H1 (cell line): ENCODE measurements around the gene GAS2. TPM values are rescaled to one million over a fixed set of nuclear protein-coding genes. Genes with fewer than 3 reads are reported as not detected.

Experiments used
- ASH2L ChIP-seq: fragments of 200-600, 300-600 bp; sonication (generic); IDR thresholded peaks from one replicate; pipeline ENCODE4 v1.7.1; 2017; ENCODE audit warnings: low read length
- BACH1 ChIP-seq: IDR thresholded peaks from 2 replicates; pipeline ENCODE4 v1.6.1; 2012; ENCODE audit warnings: low read length, improper control_type of control experiment
- CTBP2 ChIP-seq: IDR thresholded peaks from 2 replicates; pipeline ENCODE4 v1.7.0; 2011; ENCODE audit warnings: borderline replicate concordance, mild to moderate bottlenecking, moderate library complexity, mixed read lengths, low read length; ENCODE audit not compliant: insufficient read depth, insufficient read length
- CTCF ChIP-seq, 3 experiments: IDR thresholded peaks; 1 replicate in 2 of 3; 2 replicates in 1 of 3; pipeline versions ENCODE4 v1.5.1 to v1.6.1; 2011; ENCODE audit warnings: low read length in 3 of 3, mild to moderate bottlenecking in 3 of 3, inconsistent platforms in 2 of 3, low read depth in 1 of 3, moderate library complexity in 1 of 3; ENCODE audit not compliant: insufficient read depth in 1 of 3; ENCODE audit errors: control extremely low read depth in 1 of 3
- EGR1 ChIP-seq: IDR thresholded peaks from 2 replicates; pipeline ENCODE4 v1.6.1; 2011; ENCODE audit warnings: low read depth, low read length, borderline replicate concordance
- EZH2 ChIP-seq: fragments of 200-600 bp; sonication (generic); IDR thresholded peaks from 2 replicates; pipeline ENCODE4 v1.7.1; 2012; ENCODE audit warnings: low read depth, mild to moderate bottlenecking, moderate library complexity, low read length, inconsistent platforms; ENCODE audit not compliant: severe bottlenecking
- KDM4A ChIP-seq: IDR thresholded peaks from one replicate; pipeline ENCODE4 v1.7.1; 2012; ENCODE audit warnings: low read depth, mild to moderate bottlenecking, moderate library complexity, low read length, inconsistent platforms; ENCODE audit not compliant: severe bottlenecking
- KDM5A ChIP-seq: fragments of 200-600 bp; IDR thresholded peaks from 2 replicates; pipeline ENCODE4 v1.7.1; 2012; ENCODE audit warnings: mild to moderate bottlenecking, low read length, inconsistent platforms, mixed read lengths
- NANOG ChIP-seq: IDR thresholded peaks from 2 replicates; pipeline ENCODE4 v1.6.1; 2011; ENCODE audit warnings: low read length, low read depth, mild to moderate bottlenecking, inconsistent platforms; ENCODE audit not compliant: insufficient read depth, poor library complexity, severe bottlenecking
- RAD21 ChIP-seq, 2 experiments: IDR thresholded peaks in 1 of 2; conservative IDR thresholded peaks in 1 of 2; 2 replicates each; pipeline ENCODE4 v1.6.1; 2011; ENCODE audit warnings: low read depth in 2 of 2, low read length in 2 of 2, improper control_type of control experiment in 1 of 2, inconsistent platforms in 1 of 2, mild to moderate bottlenecking in 1 of 2, moderate library complexity in 1 of 2
- RBBP5 ChIP-seq: IDR thresholded peaks from 2 replicates; pipeline ENCODE4 v1.7.1; 2012; ENCODE audit warnings: low read depth, mild to moderate bottlenecking, inconsistent platforms, low read length, moderate library complexity, borderline replicate concordance
- SAP30 ChIP-seq: fragments of 300-600 bp; sonication (generic); IDR thresholded peaks from 2 replicates; pipeline ENCODE4 v1.7.1; 2012; ENCODE audit warnings: low read length, moderate library complexity, mild to moderate bottlenecking, inconsistent platforms; ENCODE audit not compliant: insufficient read depth, insufficient replicate concordance
- SIX5 ChIP-seq: IDR thresholded peaks from 2 replicates; pipeline ENCODE4 v1.6.1; 2011; ENCODE audit warnings: mild to moderate bottlenecking, low read depth, low read length
- SUZ12 ChIP-seq: fragments of 200-600 bp; sonication (generic); IDR thresholded peaks from 2 replicates; pipeline ENCODE4 v1.6.1; 2012; ENCODE audit warnings: mild to moderate bottlenecking, inconsistent platforms, low read length, moderate library complexity, mixed read lengths
- TAF1 ChIP-seq: IDR thresholded peaks from 2 replicates; pipeline ENCODE4 v1.6.1; 2011; ENCODE audit warnings: mild to moderate bottlenecking, low read depth, low read length
- polyA plus RNA-seq, 7 experiments: library from polyadenylated mRNA; depleted of rRNA in 3 of 7; stranded (reverse) in 5 of 7; unstranded in 2 of 7; fragments of >200 nt in 5 of 7; fragments of 200-250 nt in 2 of 7; gene quantifications; 1 replicate in 5 of 7; 2 replicates in 1 of 7; 4 replicates in 1 of 7; pipeline versions ENCODE4 v1.2.1 to v1.2.3, GENCODE V29; 2011 to 2013; ENCODE audit warnings: missing spikeins in 2 of 7, mixed read lengths in 2 of 7
- total RNA-seq: library from RNA; stranded (reverse); fragmentation: NEBNext Ultra II Directional; extraction: Animal tissue kit (Norgen Biotek cat#: 25700); gene quantifications from 2 replicates; pipeline ENCODE4 v1.2.1, GENCODE V29; 2021

GAS2 gene
- total and polyA plus RNA-seq, 2 of the 8 experiments (the other 6 are each of a cell fraction or from before 2014, with no cell fraction given) = 0.70 to 1.7 TPM

GRCh38 chr11:22666688-22667439, 453 bp downstream of the GAS2 start (continued):
- TF ChIP-seq CTCF (IDR thresholded peaks at IDR 0.05; ENCODE audit: control extremely low read depth in 1 of 3, insufficient read depth in 1 of 3, low read depth in 1 of 3, low read length in 3 of 3) (peak in 1 of 3 experiments; percentile 18; a peak in 1 of 4 replicates), EZH2 (peak; percentile 32), ASH2L (peak; percentile 86), EGR1 (peak; percentile 44; the same call in 1 of the 2 replicates), KDM5A (no peak), RAD21 (IDR thresholded peaks at IDR 0.05 in 1 of 2, conservative IDR thresholded peaks at IDR 0.05 in 1 of 2; ENCODE audit: low read depth in 2 of 2, low read length in 2 of 2) (no peak; a peak in 1 of 4 replicates), BACH1 (no peak), SIX5 (no peak), RBBP5 (peak; percentile 66; the same call in 1 of the 2 replicates), SUZ12 (peak; percentile 40; the same call in 1 of the 2 replicates), TAF1 (peak; percentile 26; the same call in 1 of the 2 replicates), SAP30 (no peak), KDM4A (peak; percentile 74), NANOG (no peak), CTBP2 (no peak)
- TF ChIP-seq, all 59 proteins: peak for 10
